Neural cell (in vitro differentiated cells): Measurements from ENCODE around the gene GLCE.

ENCODE experiments used
- CTCF ChIP-seq: fragments of 450-650 bp; IDR thresholded peaks from 2 replicates; pipeline ENCODE4 v1.5.1; 2014; ENCODE audit warnings: antibody characterized with exemption, mild to moderate bottlenecking, moderate library complexity; ENCODE audit not compliant: poor library complexity, severe bottlenecking
- EP300 ChIP-seq: fragments of 450-650 bp; conservative IDR thresholded peaks from 2 replicates; pipeline ENCODE4 v1.6.1; 2014; ENCODE audit warnings: antibody characterized with exemption, mild to moderate bottlenecking, moderate library complexity; ENCODE audit not compliant: poor library complexity, severe bottlenecking
- EZH2 ChIP-seq: fragments of 200-600, 300-800 bp; shearing (Covaris generic), sonication (generic); IDR thresholded peaks from 2 replicates; pipeline ENCODE4 v1.6.1; 2014; ENCODE audit warnings: antibody characterized with exemption, low read length, borderline replicate concordance, mild to moderate bottlenecking; ENCODE audit not compliant: insufficient read depth, poor library complexity, severe bottlenecking
- POLR2AphosphoS5 ChIP-seq: IDR thresholded peaks from 2 replicates; pipeline ENCODE4 v1.6.1; 2012
- RAD21 ChIP-seq: fragments of 450-650 bp; conservative IDR thresholded peaks from 2 replicates; pipeline ENCODE4 v1.6.1; 2014; ENCODE audit warnings: antibody characterized with exemption, mild to moderate bottlenecking, moderate library complexity
- SMC3 ChIP-seq: fragments of 450-650 bp; conservative IDR thresholded peaks from 2 replicates; pipeline ENCODE4 v1.6.1; 2014; ENCODE audit warnings: antibody characterized with exemption, mild to moderate bottlenecking, moderate library complexity; ENCODE audit not compliant: poor library complexity
- TAF1 ChIP-seq: IDR thresholded peaks from 2 replicates; pipeline ENCODE4 v1.6.1; 2012; ENCODE audit warnings: low read depth

- TF ChIP-seq CTCF = no peak
- TF ChIP-seq POLR2AphosphoS5 = no peak
- TF ChIP-seq SMC3 = no peak
- TF ChIP-seq EZH2 = no peak
- no peak for TF ChIP-seq TAF1
- TF ChIP-seq EP300 = no peak
- no peak for TF ChIP-seq RAD21
Measured at GRCh38 chr15:69134791-69135190, 25.6 kb upstream of the GLCE start.
